OCI-LY7 (cell line): Measurements from ENCODE around the gene C2orf49.

Source experiments
- CTCF ChIP-seq: fragments of 200-600 bp; sonication (generic); conservative IDR thresholded peaks from 2 replicates; pipeline ENCODE4 v1.5.1; 2014; ENCODE audit warnings: mild to moderate bottlenecking, antibody characterized with exemption, low read length, moderate library complexity, mixed read lengths
- EZH2phosphoT487 ChIP-seq: fragments of 200-600 bp; sonication (generic); IDR thresholded peaks from 2 replicates; pipeline ENCODE4 v1.6.1; 2018; ENCODE audit warnings: low read depth, borderline replicate concordance, mild to moderate bottlenecking, mixed run types, antibody characterized with exemption, low read length, moderate library complexity, mixed read lengths

GRCh38 chr2:105337122-105338019 is at the start of gene C2orf49:
- TF ChIP-seq CTCF (no peak), EZH2phosphoT487 (no peak)
